Neural progenitor cell (in vitro differentiated cells): Measurements from ENCODE around the gene MUSTN1. TPM values are rescaled to one million over a fixed set of nuclear protein-coding genes. Genes with fewer than 3 reads are reported as not detected.

Experiments used
- DNase-seq: peaks from one replicate; pipeline ENCODE4 v3.0.0-alpha.2; 2016; ENCODE audit warnings: low spot score
- H2AFZ ChIP-seq: fragments of 200-600 bp; sonication (generic); replicated peaks from 2 replicates; pipeline ENCODE4 v1.6.1; 2016; ENCODE audit warnings: antibody characterized with exemption
- H3F3A ChIP-seq: fragments of 200-600 bp; sonication (generic); 2 replicates; pipeline ENCODE4 v1.6.1; 2016; ENCODE audit warnings: antibody characterized with exemption, low read depth
- H3K27ac ChIP-seq: fragments of 200-600 bp; sonication (generic); 2 replicates; pipeline ENCODE4 v1.5.1; 2016; ENCODE audit warnings: mild to moderate bottlenecking
- H3K27me3 ChIP-seq: fragments of 200-600 bp; sonication (generic); 2 replicates; pipeline ENCODE4 v1.6.1; 2016; ENCODE audit warnings: mild to moderate bottlenecking, moderate library complexity
- H3K36me3 ChIP-seq: fragments of 200-600 bp; sonication (generic); 2 replicates; pipeline ENCODE4 v1.5.1; 2016
- H3K4me1 ChIP-seq: fragments of 200-600 bp; sonication (generic); 2 replicates; pipeline ENCODE4 v1.6.1; 2016; ENCODE audit warnings: mixed run types
- H3K4me2 ChIP-seq: fragments of 200-600 bp; sonication (generic); 2 replicates; pipeline ENCODE4 v1.6.1; 2016
- H3K4me3 ChIP-seq: fragments of 200-600 bp; sonication (generic); 2 replicates; pipeline ENCODE4 v1.5.1; 2016
- H3K79me2 ChIP-seq: fragments of 200-600 bp; sonication (generic); 2 replicates; pipeline ENCODE4 v1.6.1; 2016; ENCODE audit warnings: low read depth
- H3K9ac ChIP-seq: fragments of 200-600 bp; sonication (generic); 2 replicates; pipeline ENCODE4 v1.6.1; 2016
- H3K9me3 ChIP-seq: fragments of 200-600 bp; sonication (generic); 2 replicates; pipeline ENCODE4 v1.5.1; 2016; ENCODE audit warnings: low read depth
- H4K20me1 ChIP-seq: fragments of 200-600 bp; sonication (generic); 2 replicates; pipeline ENCODE4 v1.6.1; 2016; ENCODE audit warnings: low read depth
- H3K27ac Mint-ChIP-seq: 3 replicates; pipeline ENCODE4 v1.8.0; 2021; ENCODE audit warnings: mixed read lengths
- H3K27me3 Mint-ChIP-seq: 2 replicates; pipeline ENCODE4 v1.8.0; 2022; ENCODE audit warnings: low read depth, mild to moderate bottlenecking, inconsistent platforms, moderate library complexity, mixed read lengths; ENCODE audit not compliant: insufficient read depth
- H3K36me3 Mint-ChIP-seq: 3 replicates; pipeline ENCODE4 v1.8.0; 2021; ENCODE audit warnings: mixed read lengths
- H3K4me1 Mint-ChIP-seq: 3 replicates; pipeline ENCODE4 v1.8.0; 2021; ENCODE audit warnings: mixed read lengths
- H3K4me3 Mint-ChIP-seq: 3 replicates; pipeline ENCODE4 v1.8.0; 2021; ENCODE audit warnings: mild to moderate bottlenecking, moderate library complexity, mixed read lengths
- H3K9me3 Mint-ChIP-seq: 3 replicates; pipeline ENCODE4 v1.8.0; 2020; ENCODE audit warnings: mixed read lengths
- EZH2 ChIP-seq: fragments of 200-600 bp; sonication (generic); IDR thresholded peaks from 2 replicates; pipeline ENCODE4 v1.6.1; 2017; ENCODE audit warnings: antibody characterized with exemption, mild to moderate bottlenecking, moderate library complexity
- EZH2phosphoT487 ChIP-seq: fragments of 200-600 bp; sonication (generic); IDR thresholded peaks from 2 replicates; pipeline ENCODE4 v1.6.1; 2017; ENCODE audit warnings: antibody characterized with exemption
- total RNA-seq: library from RNA; depleted of rRNA; stranded (reverse); fragments of >200 nt; gene quantifications from 2 replicates; pipeline ENCODE4 v1.2.3, GENCODE V29; 2015; ENCODE audit warnings: low replicate concordance
- TF ChIP-seq, protein P1 (sequence below): fragments of 200-600 bp; sonication (generic); IDR thresholded peaks from 2 replicates; pipeline ENCODE4 v1.5.1; 2017; ENCODE audit warnings: antibody characterized with exemption, mild to moderate bottlenecking

The MUSTN1 gene
- total RNA-seq, 1 donor from 2014 or later = 2.0 TPM

DNA sequence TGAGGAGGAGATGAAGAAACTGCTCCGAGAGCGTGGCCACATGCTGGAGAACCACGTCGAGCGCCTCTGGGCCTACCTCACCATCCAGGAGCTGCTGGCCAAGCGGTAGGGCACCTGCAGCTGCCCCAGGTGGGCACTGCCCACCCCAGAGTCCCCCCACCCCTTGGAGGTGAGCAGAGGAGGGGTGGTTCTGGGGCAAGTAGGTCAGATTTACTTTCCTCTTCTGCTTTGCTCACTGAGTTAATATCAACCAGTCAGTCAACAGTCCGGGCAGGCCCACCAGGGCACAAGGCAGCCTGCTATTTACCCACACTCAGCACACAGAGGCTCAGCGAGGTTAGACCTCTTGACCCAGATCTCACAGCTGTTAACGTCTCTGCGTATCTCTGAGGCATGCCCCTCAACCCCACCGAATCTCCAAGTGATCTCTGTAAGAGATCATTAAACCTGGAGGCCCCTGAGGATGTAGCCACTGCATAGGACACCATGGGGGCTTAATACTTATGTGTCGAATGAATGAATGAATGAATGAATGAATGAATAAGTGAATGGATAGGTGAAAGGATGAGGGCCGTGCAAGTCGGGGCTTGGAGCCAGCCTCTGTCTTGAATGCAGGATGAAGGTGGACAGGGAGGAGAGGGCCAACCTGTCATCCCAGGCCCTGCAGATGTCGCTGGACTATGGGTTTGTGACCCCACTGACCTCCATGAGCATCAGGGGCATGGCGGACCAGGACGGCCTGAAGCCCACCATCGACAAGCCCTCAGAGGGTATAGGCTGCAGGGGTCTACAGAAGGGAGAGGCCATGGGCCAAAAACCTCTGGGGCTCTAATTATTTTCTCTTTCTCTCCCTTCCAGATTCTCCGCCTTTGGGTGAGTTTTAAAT is 48.2 kb downstream of the MUSTN1 start:
- Histone ChIP-seq H3K79me2 (no peaks in the 10 kb centered on the region), H4K20me1 (no peaks in the 10 kb centered on the region), H3K4me3 (no peak overlapping the region), H3K9me3 (no peaks in the 10 kb centered on the region), H3K9ac (no peak overlapping the region), H3K27ac (no peak overlapping the region), H3K4me1 (no peaks in the 10 kb centered on the region), H2AFZ (no peak overlapping the region), H3K36me3 (no peaks in the 10 kb centered on the region), H3K27me3 (no peaks in the 10 kb centered on the region), H3F3A (no peaks in the 10 kb centered on the region), H3K4me2 (no peak overlapping the region)
- H3K4me3 Mint-ChIP-seq = no peak overlapping the region
- peaks cover 6% of the 10 kb centered on the region for H3K27me3 Mint-ChIP-seq
- no peak for DNase-seq
- H3K9me3 Mint-ChIP-seq = no peaks in the 10 kb centered on the region
- TF ChIP-seq EZH2phosphoT487 (no peak), EZH2 (no peak)
- TF ChIP-seq, protein P1, sequence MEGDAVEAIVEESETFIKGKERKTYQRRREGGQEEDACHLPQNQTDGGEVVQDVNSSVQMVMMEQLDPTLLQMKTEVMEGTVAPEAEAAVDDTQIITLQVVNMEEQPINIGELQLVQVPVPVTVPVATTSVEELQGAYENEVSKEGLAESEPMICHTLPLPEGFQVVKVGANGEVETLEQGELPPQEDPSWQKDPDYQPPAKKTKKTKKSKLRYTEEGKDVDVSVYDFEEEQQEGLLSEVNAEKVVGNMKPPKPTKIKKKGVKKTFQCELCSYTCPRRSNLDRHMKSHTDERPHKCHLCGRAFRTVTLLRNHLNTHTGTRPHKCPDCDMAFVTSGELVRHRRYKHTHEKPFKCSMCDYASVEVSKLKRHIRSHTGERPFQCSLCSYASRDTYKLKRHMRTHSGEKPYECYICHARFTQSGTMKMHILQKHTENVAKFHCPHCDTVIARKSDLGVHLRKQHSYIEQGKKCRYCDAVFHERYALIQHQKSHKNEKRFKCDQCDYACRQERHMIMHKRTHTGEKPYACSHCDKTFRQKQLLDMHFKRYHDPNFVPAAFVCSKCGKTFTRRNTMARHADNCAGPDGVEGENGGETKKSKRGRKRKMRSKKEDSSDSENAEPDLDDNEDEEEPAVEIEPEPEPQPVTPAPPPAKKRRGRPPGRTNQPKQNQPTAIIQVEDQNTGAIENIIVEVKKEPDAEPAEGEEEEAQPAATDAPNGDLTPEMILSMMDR = no peak
- no peaks in the 10 kb centered on the region for H3K36me3 Mint-ChIP-seq
- H3K4me1 Mint-ChIP-seq = peaks cover 10% of the 10 kb centered on the region
- H3K27ac Mint-ChIP-seq = no peak overlapping the region

DNA sequence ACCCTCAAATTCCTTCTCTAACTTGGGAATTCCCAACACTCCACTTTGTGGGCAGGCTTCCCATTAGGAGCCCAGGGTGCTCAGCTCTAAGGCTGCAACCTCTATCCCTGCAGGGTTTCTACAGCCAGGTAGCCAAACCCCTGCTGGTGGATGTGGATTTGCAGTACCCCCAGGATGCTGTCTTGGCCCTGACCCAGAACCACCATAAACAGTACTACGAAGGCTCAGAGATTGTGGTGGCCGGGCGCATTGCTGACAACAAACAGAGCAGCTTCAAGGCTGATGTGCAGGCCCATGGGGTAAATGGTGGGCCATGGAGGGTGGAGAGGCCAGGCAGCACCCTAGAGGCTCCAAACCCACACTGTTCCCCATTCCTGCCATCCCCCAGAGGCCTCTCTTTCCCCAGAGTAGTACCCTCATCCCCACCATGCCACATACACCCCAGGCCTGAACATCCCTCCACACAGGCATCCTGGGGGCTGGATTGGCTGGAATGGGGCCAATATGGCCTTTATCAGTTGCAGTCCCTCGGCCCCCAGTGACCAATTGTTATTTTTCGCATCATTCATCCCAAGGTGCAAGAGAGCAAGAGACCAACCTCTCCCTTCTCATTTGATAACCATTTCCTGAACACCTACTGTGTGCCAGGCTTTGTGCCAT is 49.8 kb downstream of the MUSTN1 start:
- H3K9me3 Mint-ChIP-seq = no peaks in the 10 kb centered on the region
- TF ChIP-seq EZH2 = no peak
- no peak for TF ChIP-seq EZH2phosphoT487
- TF ChIP-seq, protein P1 = no peak
- H3K36me3 Mint-ChIP-seq = no peaks in the 10 kb centered on the region
- Histone ChIP-seq H4K20me1 (no peaks in the 10 kb centered on the region), H3K9ac (no peak overlapping the region), H3F3A (no peaks in the 10 kb centered on the region), H3K36me3 (no peaks in the 10 kb centered on the region), H3K4me2 (no peak overlapping the region), H3K4me3 (no peak overlapping the region), H3K79me2 (no peaks in the 10 kb centered on the region), H2AFZ (no peak overlapping the region), H3K4me1 (no peaks in the 10 kb centered on the region), H3K27me3 (no peaks in the 10 kb centered on the region), H3K27ac (no peak overlapping the region), H3K9me3 (no peaks in the 10 kb centered on the region)
- DNase-seq = no peak
- H3K4me1 Mint-ChIP-seq = peaks cover 6% of the 10 kb centered on the region
- H3K27ac Mint-ChIP-seq = no peak overlapping the region
- H3K27me3 Mint-ChIP-seq = peaks cover 9% of the 10 kb centered on the region
- no peak overlapping the region for H3K4me3 Mint-ChIP-seq

DNA sequence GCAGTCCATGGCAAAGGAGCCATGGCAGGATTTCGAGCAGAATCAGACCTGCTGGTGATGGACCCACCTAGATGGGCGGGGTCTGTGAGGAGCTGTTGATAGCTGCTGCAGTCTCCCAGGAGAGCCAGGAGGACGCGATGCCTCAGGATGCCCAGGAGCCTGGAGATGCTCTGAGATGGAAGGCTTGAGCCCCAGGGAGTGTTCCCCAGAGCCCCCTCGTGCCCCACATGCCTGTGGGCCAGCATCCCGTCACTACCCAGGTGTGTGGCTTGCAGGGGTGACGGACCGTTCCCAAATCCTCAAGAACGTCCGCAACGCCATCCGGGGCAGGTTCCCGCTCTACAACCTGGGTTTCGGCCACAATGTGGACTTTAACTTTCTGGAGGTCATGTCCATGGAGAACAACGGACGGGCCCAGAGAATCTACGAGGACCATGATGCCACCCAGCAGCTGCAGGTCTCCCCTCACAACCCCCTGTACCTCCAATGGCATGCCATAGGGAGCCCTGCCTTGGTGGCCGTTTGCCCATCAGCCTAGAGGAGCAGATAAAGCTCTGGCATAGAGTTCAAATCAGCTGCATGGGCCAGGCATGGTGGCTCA is 50.7 kb downstream of the MUSTN1 start:
- Histone ChIP-seq H3K79me2 (no peaks in the 10 kb centered on the region), H3K4me1 (no peaks in the 10 kb centered on the region), H3K4me3 (no peak overlapping the region), H3F3A (no peaks in the 10 kb centered on the region), H3K27ac (no peak overlapping the region), H3K9ac (no peak overlapping the region), H3K4me2 (no peak overlapping the region), H4K20me1 (no peaks in the 10 kb centered on the region), H3K27me3 (no peaks in the 10 kb centered on the region), H2AFZ (no peak overlapping the region), H3K36me3 (no peaks in the 10 kb centered on the region), H3K9me3 (no peaks in the 10 kb centered on the region)
- peaks cover 9% of the 10 kb centered on the region for H3K27me3 Mint-ChIP-seq
- H3K27ac Mint-ChIP-seq = no peak overlapping the region
- TF ChIP-seq, protein P1 = no peak
- no peak for TF ChIP-seq EZH2phosphoT487
- no peak for TF ChIP-seq EZH2
- DNase-seq = no peak
- peaks cover 4% of the 10 kb centered on the region for H3K4me1 Mint-ChIP-seq
- H3K36me3 Mint-ChIP-seq = no peaks in the 10 kb centered on the region
- H3K4me3 Mint-ChIP-seq = no peak overlapping the region
- no peaks in the 10 kb centered on the region for H3K9me3 Mint-ChIP-seq
